ENCODE data around the gene CHKA.

DNA sequence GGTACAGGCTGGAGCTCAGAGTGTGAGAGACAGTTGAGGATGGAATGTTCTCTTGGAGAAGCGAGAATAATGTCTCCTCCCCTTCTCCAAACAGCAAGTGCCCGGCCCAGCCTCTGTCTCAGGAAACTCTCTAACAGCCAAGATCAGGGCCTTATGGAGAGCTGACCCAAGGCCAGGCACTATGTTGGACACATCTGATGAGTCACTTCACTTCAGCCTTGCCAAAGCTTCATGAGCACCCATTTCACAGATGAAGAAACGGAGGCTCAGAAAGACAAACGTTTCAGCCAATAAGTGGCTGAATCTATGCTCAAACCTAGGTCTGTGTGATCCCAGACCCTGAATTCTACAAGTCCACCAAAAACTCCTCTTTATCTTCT, 22.1 kb upstream of the CHKA start:
- TF ChIP-seq EZH2 (IDR thresholded peaks at IDR 0.05) (no peak), POLR2AphosphoS5 (IDR thresholded peaks at IDR 0.05; ENCODE audit: borderline replicate concordance, low read depth, low read length) (no peak), FOXP2 (optimal IDR thresholded peaks at IDR 0.05; ENCODE audit: control extremely low read depth, extremely low read length, insufficient read depth) (no peak)

Data from SK-N-MC (cell line).